Measurements from ENCODE around the gene GALNT2. TPM values are rescaled to one million over a fixed set of nuclear protein-coding genes. Genes with fewer than 3 reads are reported as not detected.
A peak's percentile ranks its signal among the peaks of the same experiment; 100 is the strongest.

The GALNT2 gene
- polyA plus RNA-seq, 3 donors: 19.6 to 25.6 (median 23.4) TPM

DNA sequence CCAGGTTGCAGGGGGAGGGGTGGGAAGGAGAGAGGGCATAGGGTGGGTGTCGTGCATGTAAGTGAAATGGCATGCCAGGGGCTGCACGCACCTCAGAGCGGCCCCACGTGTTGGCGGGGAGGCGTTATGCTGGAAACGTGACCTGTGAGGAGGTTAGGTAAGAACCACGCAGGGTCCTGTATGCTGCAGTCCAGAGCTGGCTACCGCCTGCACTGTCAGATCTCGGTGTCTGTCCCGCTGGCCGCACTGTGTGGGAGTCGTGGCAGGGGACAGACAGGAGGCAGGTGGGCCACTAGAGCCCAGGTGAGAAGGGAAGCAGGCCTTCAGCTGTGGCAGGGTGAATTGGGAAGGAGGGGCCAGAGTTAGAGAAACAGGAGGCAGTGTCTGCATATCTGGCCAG, 79.7 kb downstream of the GALNT2 start:
- H3K4me3 Mint-ChIP-seq: peak overlapping the region; percentile 84 to 93
- peak overlapping the region; percentile 82 for H3K4me2 ChIP-seq (replicated peaks; ENCODE audit: extremely low read depth, low read length, poor library complexity, severe bottlenecking)
- H3K27ac Mint-ChIP-seq: peak overlapping the region; percentile 92 to 99 (median 98)

DNA sequence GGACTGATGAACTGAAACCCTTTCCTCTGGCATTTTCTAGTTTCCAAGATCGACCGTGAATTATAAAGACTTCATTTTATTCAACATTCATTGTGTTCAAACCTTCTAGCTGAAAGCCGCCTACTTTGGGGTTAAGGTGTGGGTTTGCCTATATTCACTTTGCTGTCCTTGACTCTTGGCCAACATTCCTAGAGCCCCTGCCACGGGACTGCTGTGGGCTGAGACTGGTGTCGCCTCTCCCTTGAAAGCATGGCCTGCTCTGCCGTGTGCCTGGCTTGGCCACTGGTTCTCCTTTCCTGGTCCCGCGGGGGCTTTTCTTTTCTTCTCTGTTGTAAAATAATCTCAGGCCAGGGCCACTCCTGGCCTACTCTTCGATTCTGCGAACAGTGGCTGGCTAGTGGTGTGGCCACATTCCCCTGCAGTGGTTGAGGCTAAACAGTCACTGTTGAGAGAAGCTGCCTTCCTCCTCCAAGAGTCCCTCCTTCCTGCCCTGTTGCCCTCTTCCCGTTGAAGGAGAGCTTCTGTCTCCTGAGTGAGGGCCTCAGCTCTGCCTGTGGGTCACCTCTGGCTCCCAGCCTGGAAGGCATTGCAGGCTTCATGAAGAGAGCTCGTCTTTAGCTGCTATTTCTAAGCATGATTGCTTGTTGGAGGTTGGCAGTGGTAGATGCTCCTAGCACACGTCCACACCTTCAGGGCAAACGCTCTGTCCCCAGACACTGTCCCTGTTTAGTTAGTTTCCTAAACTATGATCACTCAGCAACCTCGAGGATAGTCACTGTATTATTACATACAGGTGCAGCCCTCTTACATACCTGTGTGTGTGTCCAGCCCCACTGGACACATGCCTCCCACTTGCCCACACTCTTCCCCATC, 80.5 kb downstream of the GALNT2 start:
- H3K4me1 Mint-ChIP-seq: peaks cover 94% of the 10 kb centered on the region
- no peaks in the 10 kb centered on the region for H3K27me3 Mint-ChIP-seq (ENCODE audit: low read depth in 3 of 3)
- 47% methylated on average over 9 of the region's 15 CpGs for WGBS (ENCODE audit: insufficient coverage)
- no peaks in the 10 kb centered on the region for H3K9me3 Mint-ChIP-seq
- intact Hi-C loops (cut with micrococcal nuclease): loop anchor here in 1 of 2 donors (5.0 kb wide), 2 partner anchors 40 kb away; no protein-coding TSS in a partner anchor
- H3K36me3 ChIP-seq (replicated peaks in 1 of 2; ENCODE audit: control insufficient read depth in 1 of 2, insufficient read depth in 2 of 2, low read length in 2 of 2): no peaks in the 10 kb centered on the region
- no peak overlapping the region for H3K4me2 ChIP-seq (replicated peaks; ENCODE audit: extremely low read depth, low read length, poor library complexity, severe bottlenecking)
- no peak overlapping the region for H3K9ac ChIP-seq (ENCODE audit: insufficient read depth, low read length, poor library complexity, severe bottlenecking)
- DNase-seq: no peak
- no peak overlapping the region for H3K4me3 Mint-ChIP-seq
- H3K9me3 ChIP-seq (replicated peaks in 1 of 2; ENCODE audit: control insufficient read depth in 1 of 2, insufficient read depth in 1 of 2, low read length in 2 of 2): no peaks in the 10 kb centered on the region
- peaks cover 4% of the 10 kb centered on the region in 2 donors for H3K36me3 Mint-ChIP-seq
- no peaks in the 10 kb centered on the region for H3K27me3 ChIP-seq (ENCODE audit: control insufficient read depth in 2 of 2, insufficient read depth in 2 of 2, low read length in 2 of 2)
- peak overlapping the region; percentile 44 to 88 for H3K27ac ChIP-seq (ENCODE audit: low read depth in 1 of 2, low read length in 2 of 2)
- H3K4me1 ChIP-seq (ENCODE audit: control insufficient read depth in 1 of 2, insufficient read depth in 2 of 2, low read length in 2 of 2): peaks cover 85 to 94% of the 10 kb centered on the region in 2 donors
- H3K4me3 ChIP-seq (replicated peaks in 1 of 3; ENCODE audit: low read depth in 2 of 3, low read length in 3 of 3): no peak overlapping the region
- peak overlapping the region; percentile 54 for H2AFZ ChIP-seq (ENCODE audit: insufficient read depth, low read depth, low read length, poor library complexity, severe bottlenecking)
- H3K79me2 ChIP-seq (ENCODE audit: insufficient read depth, low read length): peaks cover 88% of the 10 kb centered on the region
- peak overlapping the region; percentile 62 to 99 (median 97) for H3K27ac Mint-ChIP-seq
- H4K20me1 ChIP-seq (ENCODE audit: insufficient read depth, low read length): no peaks in the 10 kb centered on the region
- TF ChIP-seq, protein P1, sequence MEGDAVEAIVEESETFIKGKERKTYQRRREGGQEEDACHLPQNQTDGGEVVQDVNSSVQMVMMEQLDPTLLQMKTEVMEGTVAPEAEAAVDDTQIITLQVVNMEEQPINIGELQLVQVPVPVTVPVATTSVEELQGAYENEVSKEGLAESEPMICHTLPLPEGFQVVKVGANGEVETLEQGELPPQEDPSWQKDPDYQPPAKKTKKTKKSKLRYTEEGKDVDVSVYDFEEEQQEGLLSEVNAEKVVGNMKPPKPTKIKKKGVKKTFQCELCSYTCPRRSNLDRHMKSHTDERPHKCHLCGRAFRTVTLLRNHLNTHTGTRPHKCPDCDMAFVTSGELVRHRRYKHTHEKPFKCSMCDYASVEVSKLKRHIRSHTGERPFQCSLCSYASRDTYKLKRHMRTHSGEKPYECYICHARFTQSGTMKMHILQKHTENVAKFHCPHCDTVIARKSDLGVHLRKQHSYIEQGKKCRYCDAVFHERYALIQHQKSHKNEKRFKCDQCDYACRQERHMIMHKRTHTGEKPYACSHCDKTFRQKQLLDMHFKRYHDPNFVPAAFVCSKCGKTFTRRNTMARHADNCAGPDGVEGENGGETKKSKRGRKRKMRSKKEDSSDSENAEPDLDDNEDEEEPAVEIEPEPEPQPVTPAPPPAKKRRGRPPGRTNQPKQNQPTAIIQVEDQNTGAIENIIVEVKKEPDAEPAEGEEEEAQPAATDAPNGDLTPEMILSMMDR (IDR thresholded peaks at IDR 0.05): no peak

More for the DNA sequence above, 79.7 kb downstream of the GALNT2 start:
- H3K9me3 Mint-ChIP-seq: no peaks in the 10 kb centered on the region
- no peaks in the 10 kb centered on the region for H3K27me3 Mint-ChIP-seq (ENCODE audit: low read depth in 3 of 3)
- H3K9ac ChIP-seq (ENCODE audit: insufficient read depth, low read length, poor library complexity, severe bottlenecking): peak overlapping the region; percentile 55
- H3K4me1 Mint-ChIP-seq: peaks cover 90% of the 10 kb centered on the region
- DNase-seq: no peak
- no peaks in the 10 kb centered on the region for H4K20me1 ChIP-seq (ENCODE audit: insufficient read depth, low read length)
- peak overlapping the region; percentile 25 to 68 (median 46) for H3K4me3 ChIP-seq (replicated peaks in 1 of 3; ENCODE audit: low read depth in 2 of 3, low read length in 3 of 3)
- TF ChIP-seq, protein P1 (IDR thresholded peaks at IDR 0.05): no peak
- H3K9me3 ChIP-seq (replicated peaks in 1 of 2; ENCODE audit: control insufficient read depth in 1 of 2, insufficient read depth in 1 of 2, low read length in 2 of 2): no peaks in the 10 kb centered on the region
- peaks cover 88% of the 10 kb centered on the region for H3K79me2 ChIP-seq (ENCODE audit: insufficient read depth, low read length)
- intact Hi-C loops (cut with micrococcal nuclease): loop anchor here in 1 of 2 donors (5.0 kb wide), 2 partner anchors 39 to 41 kb away; no protein-coding TSS in a partner anchor
- no peaks in the 10 kb centered on the region for H3K27me3 ChIP-seq (ENCODE audit: control insufficient read depth in 2 of 2, insufficient read depth in 2 of 2, low read length in 2 of 2)
- peak overlapping the region; percentile 80 to 88 for H3K27ac ChIP-seq (ENCODE audit: low read depth in 1 of 2, low read length in 2 of 2)
- H2AFZ ChIP-seq (ENCODE audit: insufficient read depth, low read depth, low read length, poor library complexity, severe bottlenecking): peak overlapping the region; percentile 62
- peaks cover 79 to 87% of the 10 kb centered on the region in 2 donors for H3K4me1 ChIP-seq (ENCODE audit: control insufficient read depth in 1 of 2, insufficient read depth in 2 of 2, low read length in 2 of 2)
- whole genome bisulfite sequencing (ENCODE audit: insufficient coverage): 95% methylated on average over 10 of the region's 13 CpGs
- H3K36me3 ChIP-seq (replicated peaks in 1 of 2; ENCODE audit: control insufficient read depth in 1 of 2, insufficient read depth in 2 of 2, low read length in 2 of 2): no peaks in the 10 kb centered on the region
- peaks cover 4 to 8% of the 10 kb centered on the region in 2 donors for H3K36me3 Mint-ChIP-seq

Data from CD14-positive monocyte (primary cell).